ENCODE data around the gene SAMD1.

DNA sequence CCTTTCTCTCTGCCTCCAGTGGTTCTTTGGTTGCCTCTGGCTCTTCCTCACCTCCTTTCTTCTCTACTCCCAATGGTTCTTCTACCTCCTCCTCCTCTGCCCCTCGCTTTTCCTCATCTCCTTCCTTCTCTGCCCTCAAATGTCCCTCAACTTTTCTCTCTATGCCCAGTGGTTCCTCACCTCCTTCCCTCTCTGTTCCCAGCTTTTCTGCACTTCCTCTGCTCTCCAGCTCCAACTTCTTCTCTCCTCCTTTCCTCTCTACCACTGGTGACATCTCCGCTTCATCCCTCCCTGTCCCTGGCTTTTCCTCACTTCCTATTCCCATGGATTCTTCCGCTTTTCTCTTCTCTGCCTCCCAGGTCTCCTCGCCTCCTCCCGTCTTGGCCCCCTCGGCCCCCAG is 36.5 kb downstream of the SAMD1 start:
- TF ChIP-seq, protein P1, sequence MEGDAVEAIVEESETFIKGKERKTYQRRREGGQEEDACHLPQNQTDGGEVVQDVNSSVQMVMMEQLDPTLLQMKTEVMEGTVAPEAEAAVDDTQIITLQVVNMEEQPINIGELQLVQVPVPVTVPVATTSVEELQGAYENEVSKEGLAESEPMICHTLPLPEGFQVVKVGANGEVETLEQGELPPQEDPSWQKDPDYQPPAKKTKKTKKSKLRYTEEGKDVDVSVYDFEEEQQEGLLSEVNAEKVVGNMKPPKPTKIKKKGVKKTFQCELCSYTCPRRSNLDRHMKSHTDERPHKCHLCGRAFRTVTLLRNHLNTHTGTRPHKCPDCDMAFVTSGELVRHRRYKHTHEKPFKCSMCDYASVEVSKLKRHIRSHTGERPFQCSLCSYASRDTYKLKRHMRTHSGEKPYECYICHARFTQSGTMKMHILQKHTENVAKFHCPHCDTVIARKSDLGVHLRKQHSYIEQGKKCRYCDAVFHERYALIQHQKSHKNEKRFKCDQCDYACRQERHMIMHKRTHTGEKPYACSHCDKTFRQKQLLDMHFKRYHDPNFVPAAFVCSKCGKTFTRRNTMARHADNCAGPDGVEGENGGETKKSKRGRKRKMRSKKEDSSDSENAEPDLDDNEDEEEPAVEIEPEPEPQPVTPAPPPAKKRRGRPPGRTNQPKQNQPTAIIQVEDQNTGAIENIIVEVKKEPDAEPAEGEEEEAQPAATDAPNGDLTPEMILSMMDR (conservative IDR thresholded peaks at IDR 0.05 in 1 of 2, IDR thresholded peaks at IDR 0.05 in 1 of 2; ENCODE audit: low read depth in 1 of 2, low read length in 2 of 2), result no peak
- no peak for TF ChIP-seq EZH2 (IDR thresholded peaks at IDR 0.05; ENCODE audit: low read length, missing control alignments)
